Esophagus squamous epithelium (tissue), 4 donors: ENCODE results near the gene CELF2.

Experiments used
- POLR2A ChIP-seq, 4 donors: fragments of 450-650 bp; IDR thresholded peaks; one replicate each; pipeline ENCODE4 v1.6.1; 2017; ENCODE audit warnings: antibody characterized with exemption in 4 of 4, mild to moderate bottlenecking in 4 of 4, moderate library complexity in 3 of 4
- TF ChIP-seq, protein P1 (sequence below), 6 experiments: fragments of 450-650 bp in 4 of 6; fragments of 200-600 bp in 2 of 6; sonication (generic) in 2 of 6; IDR thresholded peaks; one replicate each; pipeline ENCODE4 v1.5.1; 2016 to 2019; ENCODE audit warnings: antibody characterized with exemption in 6 of 6, mild to moderate bottlenecking in 4 of 6, moderate library complexity in 4 of 6

DNA sequence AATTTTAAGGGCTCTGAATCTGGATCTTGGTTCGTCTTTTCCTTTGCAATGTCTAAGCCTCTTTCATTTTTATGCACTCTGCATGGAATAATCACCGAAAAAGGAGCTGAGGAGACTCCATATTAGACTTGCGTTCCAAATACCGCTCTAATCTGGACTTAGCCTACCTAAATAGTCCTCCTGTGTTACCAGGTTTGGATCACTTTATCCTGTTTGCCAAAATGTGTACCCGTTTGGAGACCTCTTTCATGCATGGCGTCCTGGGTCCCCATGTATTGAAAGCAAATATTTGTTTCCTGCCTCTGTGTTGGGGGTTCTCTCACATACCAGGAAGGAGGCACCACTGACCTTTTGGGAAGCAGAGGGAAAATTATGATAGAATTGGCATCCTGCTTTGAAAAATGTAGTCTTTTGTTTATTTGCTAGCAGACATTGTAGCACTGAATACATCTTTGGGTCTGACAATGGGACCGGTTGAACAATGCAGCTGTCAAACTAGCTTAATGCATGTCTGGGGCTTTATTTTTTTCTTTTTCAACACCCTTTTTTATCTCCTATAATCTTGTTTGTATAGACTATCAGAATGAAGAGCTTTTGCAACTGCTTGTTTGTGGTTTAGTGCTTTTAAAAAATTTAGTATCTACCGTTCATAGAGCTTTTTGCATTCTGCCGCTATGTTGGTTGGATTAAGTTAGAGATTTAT is 11.8 kb upstream of the CELF2 start:
- TF ChIP-seq, protein P1, sequence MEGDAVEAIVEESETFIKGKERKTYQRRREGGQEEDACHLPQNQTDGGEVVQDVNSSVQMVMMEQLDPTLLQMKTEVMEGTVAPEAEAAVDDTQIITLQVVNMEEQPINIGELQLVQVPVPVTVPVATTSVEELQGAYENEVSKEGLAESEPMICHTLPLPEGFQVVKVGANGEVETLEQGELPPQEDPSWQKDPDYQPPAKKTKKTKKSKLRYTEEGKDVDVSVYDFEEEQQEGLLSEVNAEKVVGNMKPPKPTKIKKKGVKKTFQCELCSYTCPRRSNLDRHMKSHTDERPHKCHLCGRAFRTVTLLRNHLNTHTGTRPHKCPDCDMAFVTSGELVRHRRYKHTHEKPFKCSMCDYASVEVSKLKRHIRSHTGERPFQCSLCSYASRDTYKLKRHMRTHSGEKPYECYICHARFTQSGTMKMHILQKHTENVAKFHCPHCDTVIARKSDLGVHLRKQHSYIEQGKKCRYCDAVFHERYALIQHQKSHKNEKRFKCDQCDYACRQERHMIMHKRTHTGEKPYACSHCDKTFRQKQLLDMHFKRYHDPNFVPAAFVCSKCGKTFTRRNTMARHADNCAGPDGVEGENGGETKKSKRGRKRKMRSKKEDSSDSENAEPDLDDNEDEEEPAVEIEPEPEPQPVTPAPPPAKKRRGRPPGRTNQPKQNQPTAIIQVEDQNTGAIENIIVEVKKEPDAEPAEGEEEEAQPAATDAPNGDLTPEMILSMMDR (IDR thresholded peaks at IDR 0.05) = no peak
- no peak for TF ChIP-seq POLR2A (IDR thresholded peaks at IDR 0.05)
